Memory B cell (primary cell): ENCODE measurements around the gene GPANK1.
A peak's percentile ranks its signal among the peaks of the same experiment; 100 is the strongest.

ENCODE experiments used
- ATAC-seq: fragments of 150-1000 bp; cut with Tn5 transposase; 2 replicates; pipeline ENCODE4 v1.10.0; 2021; ENCODE audit warnings: low read depth, mild to moderate bottlenecking, moderate library complexity
- DNase-seq, 2 donors: peaks; one replicate each; pipeline ENCODE4 v3.0.0; 2022; ENCODE audit warnings: low spot score in 2 of 2
- H3K27ac Mint-ChIP-seq: one replicate; pipeline ENCODE4 v1.8.0; 2022; ENCODE audit warnings: mild to moderate bottlenecking, moderate library complexity, mixed read lengths
- H3K27me3 Mint-ChIP-seq: one replicate; pipeline ENCODE4 v1.8.0; 2022; ENCODE audit warnings: mixed read lengths
- H3K36me3 Mint-ChIP-seq: one replicate; pipeline ENCODE4 v1.8.0; 2022; ENCODE audit warnings: mild to moderate bottlenecking, mixed read lengths
- H3K4me1 Mint-ChIP-seq: one replicate; pipeline ENCODE4 v1.8.0; 2022; ENCODE audit warnings: mixed read lengths
- H3K4me3 Mint-ChIP-seq: one replicate; pipeline ENCODE4 v1.8.0; 2022; ENCODE audit warnings: mild to moderate bottlenecking, moderate library complexity, mixed read lengths
- H3K9me3 Mint-ChIP-seq: one replicate; pipeline ENCODE4 v1.8.0; 2022; ENCODE audit warnings: mixed read lengths

Gene GPANK1

DNA sequence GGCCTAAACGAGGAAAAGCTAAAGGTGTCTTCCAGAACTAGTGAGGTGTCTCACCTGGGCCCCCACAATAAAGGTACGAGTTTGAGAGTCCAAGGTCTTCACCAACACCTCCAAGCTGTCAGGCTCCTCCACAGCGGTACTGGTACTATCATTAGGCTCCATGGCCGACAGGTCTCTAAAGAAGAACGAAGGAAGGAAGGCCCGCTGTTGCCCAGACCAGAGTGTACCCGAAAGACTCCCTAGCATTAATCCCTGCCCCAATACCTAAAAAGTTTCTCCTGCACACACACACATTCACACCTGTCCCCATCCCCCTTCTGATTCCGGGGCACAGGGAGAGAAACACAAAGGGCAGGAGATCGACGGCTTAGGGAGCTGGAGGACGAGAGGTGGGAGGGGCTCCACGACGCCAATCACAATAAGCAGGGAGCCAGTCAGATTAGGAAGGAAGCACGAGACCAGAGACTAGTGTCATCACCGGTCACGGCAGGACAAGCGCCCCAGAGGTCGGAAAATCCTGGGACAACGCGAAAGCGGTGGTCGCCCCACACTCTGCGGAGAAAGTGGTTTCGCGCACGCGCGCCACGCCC lies 13.1 kb downstream of the GPANK1 start:
- Mint-ChIP-seq H3K27me3 (no peaks in the 10 kb centered on the region), H3K9me3 (no peaks in the 10 kb centered on the region), H3K4me1 (peaks cover 28% of the 10 kb centered on the region), H3K36me3 (peaks cover 26% of the 10 kb centered on the region), H3K27ac (peak overlapping the region; percentile 99), H3K4me3 (peak overlapping the region; percentile 88)
- DNase-seq: no peak
- ATAC-seq: no peak

DNA sequence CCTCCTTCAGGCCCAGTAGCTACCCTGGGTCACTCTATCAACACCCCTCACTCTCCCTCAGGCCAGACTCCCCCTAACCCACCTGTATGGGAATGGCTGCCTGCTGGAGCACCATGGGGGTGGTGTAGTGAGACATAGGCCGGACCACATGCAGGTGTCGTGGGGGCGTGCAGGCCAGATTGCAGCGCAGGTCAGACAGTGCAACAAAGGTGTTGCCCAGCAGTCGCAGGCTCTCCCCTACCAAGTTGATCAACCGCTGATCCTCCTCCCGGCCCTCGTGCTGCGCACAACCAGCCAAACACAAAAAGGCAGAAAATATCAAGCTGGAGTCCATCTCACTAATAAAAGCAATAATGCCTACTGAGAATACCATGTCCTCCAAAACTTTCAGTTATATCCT lies 19.5 kb downstream of the GPANK1 start:
- Mint-ChIP-seq H3K4me3 (no peak overlapping the region), H3K4me1 (peaks cover 3% of the 10 kb centered on the region), H3K36me3 (peaks cover 28% of the 10 kb centered on the region), H3K27ac (no peak overlapping the region), H3K9me3 (no peaks in the 10 kb centered on the region), H3K27me3 (no peaks in the 10 kb centered on the region)
- DNase-seq (no peak), ATAC-seq (no peak)

DNA sequence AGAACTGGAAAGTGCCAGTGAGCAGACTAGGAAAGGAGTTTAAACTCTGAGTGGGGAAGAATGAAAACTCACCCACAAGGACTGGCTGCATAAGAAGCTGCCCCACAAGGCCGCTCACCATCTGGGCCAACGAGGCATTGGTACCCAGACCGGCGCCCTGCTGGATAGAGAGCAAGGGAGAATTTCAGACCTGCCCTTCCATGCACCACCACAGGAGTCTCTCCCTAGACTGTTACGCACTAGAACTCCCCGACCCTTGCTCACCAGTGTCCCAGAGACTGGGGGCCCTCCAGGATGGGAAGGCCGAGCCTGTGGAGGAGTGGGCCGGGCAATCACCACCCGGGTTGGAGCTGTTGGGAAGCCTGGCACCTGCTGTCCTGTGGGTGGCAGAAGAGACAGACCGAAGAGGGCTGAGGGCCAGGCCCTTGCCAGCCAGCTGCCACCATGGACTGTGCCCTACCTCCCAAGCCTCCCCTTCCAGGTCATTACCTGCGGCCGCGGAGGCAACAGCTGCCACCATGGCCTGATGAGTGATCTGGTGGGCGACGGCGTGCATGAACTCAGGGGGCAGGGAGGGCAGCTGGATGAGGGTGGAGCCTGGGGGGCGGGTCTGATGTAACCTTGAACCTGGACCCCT lies 20.9 kb downstream of the GPANK1 start:
- Mint-ChIP-seq H3K4me1 (no peaks in the 10 kb centered on the region), H3K27ac (no peak overlapping the region), H3K36me3 (peaks cover 25% of the 10 kb centered on the region), H3K9me3 (no peaks in the 10 kb centered on the region), H3K4me3 (no peak overlapping the region), H3K27me3 (no peaks in the 10 kb centered on the region)
- no peak for DNase-seq
- ATAC-seq: no peak

DNA sequence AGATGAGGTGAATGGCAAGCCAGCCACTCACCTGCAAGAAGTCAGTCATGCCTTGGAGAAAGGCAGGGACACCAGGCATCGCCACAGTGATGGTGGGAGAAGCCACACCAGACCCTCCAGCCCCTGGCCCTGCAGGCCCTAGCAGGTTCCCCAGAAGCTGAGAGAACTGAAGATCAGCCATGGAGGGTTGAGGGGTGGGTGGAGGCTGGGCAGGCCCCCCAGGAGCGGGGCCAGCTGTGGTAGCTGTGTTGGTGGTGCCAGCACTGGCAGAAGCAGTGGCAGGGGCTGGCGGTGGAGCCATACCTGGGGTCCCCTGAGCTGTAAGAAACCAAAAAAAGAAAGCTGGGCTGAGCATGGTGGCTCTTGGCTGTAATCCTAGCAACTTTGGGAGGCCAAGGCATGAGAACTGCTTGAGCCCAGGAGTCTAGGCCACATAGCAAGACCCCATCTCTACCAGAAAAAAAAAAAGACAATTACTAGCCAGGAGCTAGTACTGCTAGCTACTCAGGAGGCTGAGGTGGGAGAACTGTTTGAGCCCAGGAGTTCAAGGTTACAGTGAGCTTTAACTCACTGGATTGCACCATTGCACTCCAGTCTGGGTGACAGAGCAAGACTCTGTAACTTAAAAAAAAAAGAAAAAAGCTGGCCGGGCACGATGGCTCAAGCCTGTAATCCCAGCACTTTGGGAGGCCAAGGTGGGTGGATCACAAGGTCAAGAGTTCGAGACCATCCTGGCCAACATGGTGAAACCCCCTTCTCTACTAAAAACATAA lies 21.8 kb downstream of the GPANK1 start:
- no peaks in the 10 kb centered on the region for H3K27me3 Mint-ChIP-seq

DNA sequence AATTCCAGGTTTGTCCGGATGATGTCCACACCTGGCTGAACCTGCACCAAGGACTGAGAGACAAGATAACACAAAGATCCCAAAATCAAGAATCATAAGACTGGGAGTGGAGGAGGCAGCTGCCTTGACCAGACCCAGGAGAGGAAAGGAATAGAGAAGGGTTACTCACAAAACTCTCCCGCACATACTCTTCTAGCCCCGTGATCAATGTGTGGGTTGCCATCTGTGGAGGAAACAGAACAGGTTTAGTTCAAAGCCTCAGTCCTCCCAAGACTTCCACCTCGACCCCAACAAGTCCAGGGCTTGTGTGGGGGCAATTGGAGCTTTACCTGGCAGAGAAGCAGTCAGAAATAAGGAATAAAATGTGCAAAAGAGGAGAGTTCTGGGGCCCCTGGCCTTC lies 23.4 kb downstream of the GPANK1 start:
- H3K27ac Mint-ChIP-seq: no peak overlapping the region
- H3K36me3 Mint-ChIP-seq: peaks cover 31% of the 10 kb centered on the region
- H3K27me3 Mint-ChIP-seq: no peaks in the 10 kb centered on the region
- ATAC-seq (no peak), DNase-seq (no peak)
- no peaks in the 10 kb centered on the region for H3K9me3 Mint-ChIP-seq
- H3K4me1 Mint-ChIP-seq: no peaks in the 10 kb centered on the region
- no peak overlapping the region for H3K4me3 Mint-ChIP-seq

More for the DNA sequence above, 21.8 kb downstream of the GPANK1 start:
- Mint-ChIP-seq H3K36me3 (peaks cover 25% of the 10 kb centered on the region), H3K9me3 (no peaks in the 10 kb centered on the region), H3K4me3 (no peak overlapping the region), H3K27ac (peak overlapping the region; percentile 35), H3K4me1 (no peaks in the 10 kb centered on the region)
- DNase-seq (no peak), ATAC-seq (no peak)

DNA sequence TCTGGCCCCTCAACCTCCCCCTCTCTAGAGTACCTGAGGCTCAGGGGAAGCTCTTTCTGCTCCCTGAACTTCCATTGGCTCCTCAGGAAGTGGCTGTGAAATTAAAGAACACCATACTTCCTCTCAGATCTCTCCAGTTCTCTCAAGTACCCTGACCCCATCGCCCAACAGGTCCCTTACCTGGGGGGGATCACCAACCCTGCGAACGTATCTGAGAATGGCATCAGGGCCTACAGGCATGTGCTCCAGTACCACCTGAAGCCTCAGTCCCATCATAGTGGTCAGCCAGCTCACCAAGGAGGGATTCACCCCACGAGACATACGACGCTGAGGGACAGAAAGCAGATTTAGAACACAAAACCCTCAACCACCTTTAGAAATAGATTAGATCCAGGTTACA lies 24.2 kb downstream of the GPANK1 start:
- peaks cover 32% of the 10 kb centered on the region for H3K36me3 Mint-ChIP-seq
- no peaks in the 10 kb centered on the region for H3K4me1 Mint-ChIP-seq
- no peak overlapping the region for H3K4me3 Mint-ChIP-seq
- H3K27ac Mint-ChIP-seq: peak overlapping the region; percentile 9
- H3K27me3 Mint-ChIP-seq: no peaks in the 10 kb centered on the region
- no peak for DNase-seq
- no peak for ATAC-seq
- no peaks in the 10 kb centered on the region for H3K9me3 Mint-ChIP-seq

DNA sequence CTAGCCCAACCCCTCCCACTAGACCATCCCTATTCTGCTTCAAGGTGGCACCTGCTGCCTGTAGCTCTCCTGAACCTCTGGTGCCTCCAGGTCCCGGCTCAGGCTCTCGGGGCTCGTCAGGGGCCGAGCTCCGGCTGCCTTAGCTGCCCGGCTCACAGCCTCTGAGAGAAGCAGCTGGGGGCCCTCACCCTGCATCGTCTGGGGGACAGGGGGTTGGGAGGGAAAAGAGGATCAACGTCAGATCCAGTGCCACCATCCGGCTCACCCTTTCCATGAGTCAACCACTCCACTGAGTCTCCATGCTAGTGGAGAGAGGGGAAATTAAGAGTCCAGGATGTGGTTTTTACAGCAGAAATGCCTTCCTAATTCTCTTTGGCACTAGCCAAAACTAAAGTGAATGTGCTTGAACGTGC lies 25.3 kb downstream of the GPANK1 start:
- H3K4me1 Mint-ChIP-seq: no peaks in the 10 kb centered on the region
- DNase-seq: no peak
- H3K9me3 Mint-ChIP-seq: no peaks in the 10 kb centered on the region
- no peaks in the 10 kb centered on the region for H3K27me3 Mint-ChIP-seq
- no peak for ATAC-seq
- H3K27ac Mint-ChIP-seq: no peak overlapping the region
- no peak overlapping the region for H3K4me3 Mint-ChIP-seq
- peaks cover 29% of the 10 kb centered on the region for H3K36me3 Mint-ChIP-seq

DNA sequence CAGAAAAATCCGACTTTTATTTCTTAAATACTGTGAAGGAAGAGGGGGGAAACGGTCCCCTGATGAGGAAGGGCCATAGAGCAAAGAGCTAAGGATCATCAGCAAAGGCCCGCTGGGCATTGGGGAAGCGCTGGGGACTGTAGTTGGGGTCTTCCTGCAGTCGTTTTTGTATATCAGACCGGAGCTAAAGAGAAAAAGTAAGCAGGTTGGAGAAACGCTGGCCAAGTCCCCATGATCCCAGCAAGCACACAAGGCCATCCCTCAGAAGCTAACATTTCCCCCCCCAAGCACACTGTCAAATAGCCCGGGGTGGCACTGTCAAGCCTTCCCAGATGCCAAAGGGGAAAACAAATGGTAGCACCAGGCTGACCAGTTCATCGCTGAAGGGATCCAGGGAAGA lies 25.8 kb downstream of the GPANK1 start:
- no peak for ATAC-seq
- no peaks in the 10 kb centered on the region for H3K9me3 Mint-ChIP-seq
- H3K4me1 Mint-ChIP-seq: peaks cover 1% of the 10 kb centered on the region
- H3K36me3 Mint-ChIP-seq: peaks cover 30% of the 10 kb centered on the region
- H3K27ac Mint-ChIP-seq: peak overlapping the region; percentile 33
- H3K4me3 Mint-ChIP-seq: no peak overlapping the region
- no peaks in the 10 kb centered on the region for H3K27me3 Mint-ChIP-seq
- no peak for DNase-seq

DNA sequence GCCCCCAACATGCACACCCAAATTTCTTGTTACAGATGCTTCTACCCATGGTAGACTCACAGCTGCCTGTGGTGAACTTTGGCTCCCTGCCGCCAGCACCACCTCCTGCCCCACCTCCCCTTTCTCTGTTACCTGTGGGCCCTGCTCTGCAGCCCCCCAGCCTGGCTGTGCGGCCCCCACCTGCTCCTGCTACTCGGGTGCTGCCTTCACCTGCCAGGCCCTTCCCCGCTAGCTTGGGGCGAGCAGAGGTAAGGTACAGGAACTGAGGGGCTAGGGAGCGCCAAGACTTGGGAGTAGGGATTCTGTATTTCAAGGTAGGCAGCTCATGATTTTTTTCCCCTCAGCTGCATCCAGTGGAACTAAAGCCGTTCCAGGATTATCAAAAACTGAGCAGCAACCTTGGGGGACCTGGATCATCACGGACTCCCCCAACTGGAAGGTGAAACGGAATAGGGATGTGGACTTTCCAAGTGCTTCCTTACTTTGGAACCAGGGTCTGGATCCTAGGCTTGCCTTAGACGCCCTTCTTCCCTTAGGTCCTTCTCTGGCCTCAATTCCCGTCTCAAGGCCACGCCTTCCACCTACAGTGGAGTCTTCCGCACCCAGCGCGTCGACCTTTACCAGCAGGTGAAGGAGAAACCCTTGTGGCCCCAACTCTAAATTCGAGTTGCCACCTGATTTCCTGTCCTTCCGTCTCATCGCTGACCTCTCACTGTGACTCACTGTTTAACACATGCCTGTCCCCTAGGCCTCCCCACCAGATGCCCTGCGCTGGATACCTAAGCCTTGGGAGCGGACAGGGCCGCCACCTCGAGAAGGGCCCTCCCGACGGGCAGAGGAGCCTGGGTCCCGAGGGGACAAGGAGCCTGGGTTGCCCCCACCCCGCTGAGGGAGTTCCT lies 27.9 kb downstream of the GPANK1 start:
- no peak for ATAC-seq
- Mint-ChIP-seq H3K36me3 (peaks cover 35% of the 10 kb centered on the region), H3K9me3 (no peaks in the 10 kb centered on the region), H3K4me3 (no peak overlapping the region), H3K27me3 (no peaks in the 10 kb centered on the region), H3K4me1 (peaks cover 2% of the 10 kb centered on the region), H3K27ac (peak overlapping the region; percentile 31)
- no peak for DNase-seq

DNA sequence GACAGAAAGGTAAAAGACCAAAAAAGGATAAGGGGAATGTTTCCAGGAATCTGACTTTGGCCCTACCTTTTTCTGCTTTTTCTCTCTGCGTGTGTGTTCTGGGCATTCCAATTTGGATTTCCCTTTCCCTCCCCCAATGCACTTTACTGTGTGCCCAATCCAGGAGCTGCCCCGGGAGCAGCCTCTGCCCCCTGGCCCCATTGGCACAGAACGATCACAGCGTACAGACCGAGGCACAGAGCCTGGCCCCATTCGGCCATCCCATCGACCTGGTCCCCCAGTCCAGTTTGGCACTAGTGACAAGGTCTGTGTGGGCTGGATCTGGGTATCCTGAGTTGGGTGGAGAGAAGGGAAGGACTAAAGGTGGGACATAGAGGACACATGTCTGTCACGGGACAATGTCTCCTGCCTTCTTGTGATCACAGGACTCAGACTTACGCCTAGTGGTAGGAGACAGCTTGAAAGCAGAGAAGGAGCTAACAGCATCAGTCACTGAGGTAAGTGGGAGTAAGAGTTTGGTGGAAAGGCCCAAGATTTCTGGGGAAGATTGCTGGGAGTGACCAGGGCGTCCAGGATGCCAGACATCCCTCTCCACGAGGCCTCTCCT lies 29.7 kb downstream of the GPANK1 start:
- no peaks in the 10 kb centered on the region for H3K9me3 Mint-ChIP-seq
- H3K4me1 Mint-ChIP-seq: peaks cover 2% of the 10 kb centered on the region
- H3K27ac Mint-ChIP-seq: no peak overlapping the region
- H3K27me3 Mint-ChIP-seq: no peaks in the 10 kb centered on the region
- ATAC-seq: no peak
- H3K36me3 Mint-ChIP-seq: peaks cover 36% of the 10 kb centered on the region
- DNase-seq: no peak
- no peak overlapping the region for H3K4me3 Mint-ChIP-seq

DNA sequence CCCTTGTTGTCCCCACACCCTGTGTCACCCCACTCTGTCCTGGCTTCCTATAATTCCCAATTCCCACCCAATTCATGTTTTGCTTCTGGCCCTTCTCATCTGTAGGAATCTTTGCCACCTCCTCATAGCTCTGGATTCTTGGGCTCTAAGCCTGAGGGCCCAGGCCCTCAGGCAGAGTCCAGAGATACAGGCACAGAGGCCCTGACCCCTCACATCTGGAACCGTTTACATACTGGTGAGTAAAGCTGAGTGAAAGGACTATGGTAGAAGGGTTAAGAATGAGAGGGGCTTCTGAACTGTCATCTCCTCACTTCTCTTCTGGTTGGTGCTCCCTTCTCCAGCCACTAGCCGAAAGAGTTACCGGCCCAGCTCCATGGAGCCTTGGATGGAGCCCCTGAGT lies 30.7 kb downstream of the GPANK1 start:
- Mint-ChIP-seq H3K4me3 (no peak overlapping the region), H3K27ac (peak overlapping the region; percentile 1)

DNA sequence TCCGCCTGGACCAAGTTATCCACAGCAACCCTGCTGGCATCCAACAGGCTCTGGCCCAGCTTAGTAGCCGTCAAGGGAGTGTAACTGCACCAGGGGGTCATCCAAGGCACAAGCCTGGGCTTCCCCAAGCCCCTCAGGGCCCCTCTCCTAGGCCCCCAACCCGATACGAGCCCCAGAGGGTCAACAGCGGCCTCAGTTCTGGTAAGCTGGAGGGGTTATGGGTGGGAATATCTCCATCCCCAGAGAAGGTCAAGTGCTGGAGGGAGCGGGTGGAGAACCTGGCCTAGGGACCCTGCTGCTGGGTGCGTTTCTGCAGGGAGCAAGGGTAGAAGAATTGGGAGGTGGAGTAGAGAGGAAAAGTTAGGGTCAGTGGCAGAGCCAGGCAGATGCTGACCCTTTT lies 31.4 kb downstream of the GPANK1 start:
- Mint-ChIP-seq H3K27me3 (no peaks in the 10 kb centered on the region), H3K4me1 (peaks cover 4% of the 10 kb centered on the region), H3K4me3 (no peak overlapping the region), H3K27ac (peak overlapping the region; percentile 1), H3K36me3 (peaks cover 37% of the 10 kb centered on the region), H3K9me3 (no peaks in the 10 kb centered on the region)
- DNase-seq (no peak), ATAC-seq (no peak)

More for the DNA sequence above, 30.7 kb downstream of the GPANK1 start:
- Mint-ChIP-seq H3K27me3 (no peaks in the 10 kb centered on the region), H3K36me3 (peaks cover 40% of the 10 kb centered on the region), H3K4me1 (peaks cover 4% of the 10 kb centered on the region), H3K9me3 (no peaks in the 10 kb centered on the region)
- ATAC-seq: no peak
- no peak for DNase-seq

DNA sequence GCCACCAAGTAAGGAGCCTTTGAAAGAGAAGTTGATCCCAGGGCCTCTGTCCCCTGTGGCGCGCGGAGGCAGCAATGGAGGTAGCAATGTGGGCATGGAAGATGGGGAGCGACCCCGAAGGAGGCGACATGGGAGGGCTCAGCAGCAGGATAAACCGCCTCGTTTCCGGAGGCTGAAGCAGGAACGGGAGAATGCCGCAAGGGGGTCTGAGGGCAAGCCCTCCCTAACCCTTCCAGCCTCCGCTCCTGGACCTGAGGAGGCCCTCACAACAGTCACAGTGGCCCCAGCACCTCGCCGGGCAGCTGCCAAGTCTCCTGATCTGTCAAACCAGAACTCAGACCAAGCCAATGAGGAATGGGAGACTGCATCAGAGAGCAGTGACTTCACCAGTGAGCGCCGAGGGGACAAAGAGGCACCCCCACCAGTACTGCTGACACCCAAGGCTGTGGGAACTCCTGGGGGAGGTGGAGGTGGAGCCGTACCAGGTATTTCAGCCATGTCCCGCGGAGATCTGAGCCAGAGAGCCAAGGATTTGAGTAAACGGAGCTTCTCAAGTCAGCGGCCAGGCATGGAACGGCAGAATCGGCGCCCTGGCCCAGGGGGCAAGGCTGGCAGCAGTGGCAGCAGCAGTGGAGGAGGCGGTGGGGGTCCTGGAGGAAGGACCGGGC lies 32.4 kb downstream of the GPANK1 start:
- Mint-ChIP-seq H3K27ac (no peak overlapping the region), H3K27me3 (no peaks in the 10 kb centered on the region), H3K4me3 (no peak overlapping the region), H3K4me1 (peaks cover 6% of the 10 kb centered on the region), H3K9me3 (no peaks in the 10 kb centered on the region), H3K36me3 (peaks cover 45% of the 10 kb centered on the region)
- ATAC-seq (no peak), DNase-seq (no peak)
